HG02571 (cell line): ENCODE data around the gene RAPGEFL1.
"Not testable (repeated sequence)": the region's sequence is repeated elsewhere in the genome, so short reads cannot be mapped to it uniquely, and the experiment has no call there.

Experiments
- ATAC-seq: cut with Tn5 transposase; IDR thresholded peaks from one replicate; pipeline ENCODE4 v1.9.1; 2021; ENCODE audit warnings: mild to moderate bottlenecking, moderate library complexity; ENCODE audit not compliant: unreplicated experiment

RAPGEFL1 gene, protein sequence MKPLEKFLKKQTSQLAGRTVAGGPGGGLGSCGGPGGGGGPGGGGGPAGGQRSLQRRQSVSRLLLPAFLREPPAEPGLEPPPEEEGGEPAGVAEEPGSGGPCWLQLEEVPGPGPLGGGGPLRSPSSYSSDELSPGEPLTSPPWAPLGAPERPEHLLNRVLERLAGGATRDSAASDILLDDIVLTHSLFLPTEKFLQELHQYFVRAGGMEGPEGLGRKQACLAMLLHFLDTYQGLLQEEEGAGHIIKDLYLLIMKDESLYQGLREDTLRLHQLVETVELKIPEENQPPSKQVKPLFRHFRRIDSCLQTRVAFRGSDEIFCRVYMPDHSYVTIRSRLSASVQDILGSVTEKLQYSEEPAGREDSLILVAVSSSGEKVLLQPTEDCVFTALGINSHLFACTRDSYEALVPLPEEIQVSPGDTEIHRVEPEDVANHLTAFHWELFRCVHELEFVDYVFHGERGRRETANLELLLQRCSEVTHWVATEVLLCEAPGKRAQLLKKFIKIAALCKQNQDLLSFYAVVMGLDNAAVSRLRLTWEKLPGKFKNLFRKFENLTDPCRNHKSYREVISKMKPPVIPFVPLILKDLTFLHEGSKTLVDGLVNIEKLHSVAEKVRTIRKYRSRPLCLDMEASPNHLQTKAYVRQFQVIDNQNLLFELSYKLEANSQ

GRCh38 chr17:40177275-40177874 lies at the start of gene RAPGEFL1:
RAPGEFL1 (plus strand) TSS chr17:40177470; CDS start chr17:40177862, 392 bp downstream.
- peak; percentile 75 for ATAC-seq

DNA sequence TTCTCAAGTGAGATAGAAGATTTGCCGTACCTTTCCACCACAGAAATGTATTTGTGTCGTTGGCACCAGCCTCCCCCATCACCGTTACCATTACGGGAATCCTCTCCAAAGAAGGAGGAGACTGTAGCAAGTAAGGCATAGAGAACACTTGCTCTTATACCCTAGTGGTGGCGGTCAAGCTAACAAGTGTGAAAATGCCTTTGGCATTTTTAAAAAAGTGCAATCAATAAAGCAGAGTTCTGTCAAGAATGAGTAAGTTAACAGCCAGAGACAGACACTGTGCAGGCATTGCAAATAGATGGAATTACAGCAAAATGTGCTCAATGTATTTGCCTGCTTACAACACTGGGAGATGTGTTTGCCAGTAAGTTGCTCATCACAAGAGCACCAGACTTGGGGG lies 47.8 kb upstream of the RAPGEFL1 start:
- no peak for ATAC-seq

- ATAC-seq: no peak
These were observed 46.8 kb upstream of the RAPGEFL1 start for GRCh38 chr17:40130352-40131042.

DNA sequence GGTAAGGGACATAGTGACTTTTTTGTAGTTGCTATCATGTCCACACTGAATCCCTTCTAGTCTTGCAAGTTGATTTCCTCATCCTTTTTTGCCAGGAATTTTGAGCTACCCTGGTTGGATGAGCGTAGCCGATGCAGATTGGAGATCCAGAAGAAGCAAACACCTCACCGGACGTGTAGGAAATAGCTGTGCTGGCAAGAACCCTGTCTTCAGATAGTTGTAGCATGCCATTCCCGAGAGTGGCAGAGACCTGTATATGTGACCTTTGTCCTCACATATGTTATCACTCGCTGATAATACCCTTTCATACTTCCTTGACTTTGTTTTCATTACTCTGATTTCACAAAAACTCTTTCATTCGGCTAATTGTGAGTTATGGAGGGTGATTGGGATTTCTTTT lies 43.1 kb upstream of the RAPGEFL1 start:
- no peak for ATAC-seq

DNA sequence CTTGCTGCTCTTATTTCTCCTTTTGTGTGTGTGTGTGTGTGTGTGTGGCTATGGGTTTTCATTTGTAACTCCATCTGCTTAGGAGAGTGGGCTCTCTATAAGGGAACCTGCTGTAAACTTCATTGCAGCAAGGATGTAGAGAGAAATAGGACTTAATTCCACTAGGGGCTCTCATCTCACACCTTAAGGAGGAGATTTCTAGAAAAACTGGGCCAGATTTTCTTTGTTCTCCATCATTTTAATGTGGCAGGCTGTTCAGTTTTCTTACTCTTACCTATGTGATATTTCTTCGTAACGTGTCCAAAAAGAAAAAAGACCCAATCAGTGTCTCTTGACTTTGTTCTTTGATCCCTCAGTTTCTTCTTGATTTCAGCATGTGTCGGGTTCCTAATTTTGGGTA lies 41.5 kb upstream of the RAPGEFL1 start:
- no peak for ATAC-seq

- ATAC-seq: no peak
These were observed 37.7 kb upstream of the RAPGEFL1 start for GRCh38 chr17:40139566-40140058.

- ATAC-seq: not testable (repeated sequence)
These were observed 34.1 kb upstream of the RAPGEFL1 start for GRCh38 chr17:40143166-40143565.

- ATAC-seq: no peak
These were observed 31.8 kb upstream of the RAPGEFL1 start for GRCh38 chr17:40145476-40145875.

DNA sequence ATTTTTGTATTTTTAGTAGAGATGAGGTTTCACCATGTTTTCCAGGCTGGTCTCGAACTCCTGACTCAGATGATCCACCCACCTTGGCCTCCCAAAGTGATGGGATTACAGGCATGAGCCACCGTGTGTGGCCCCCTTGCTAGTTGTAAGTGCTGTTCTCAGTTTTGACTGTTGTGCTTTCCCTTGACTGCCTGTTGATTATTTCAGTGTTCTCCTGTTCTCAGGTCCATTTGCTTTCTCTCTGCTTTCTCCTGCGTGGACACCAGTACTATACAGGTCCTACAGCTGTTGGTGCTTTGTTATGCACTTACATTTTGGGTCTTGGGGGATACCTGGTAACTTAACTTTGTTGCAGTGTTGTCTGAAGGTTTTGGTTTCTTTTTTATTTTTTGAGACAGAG lies 28.7 kb upstream of the RAPGEFL1 start:
- no peak for ATAC-seq

DNA sequence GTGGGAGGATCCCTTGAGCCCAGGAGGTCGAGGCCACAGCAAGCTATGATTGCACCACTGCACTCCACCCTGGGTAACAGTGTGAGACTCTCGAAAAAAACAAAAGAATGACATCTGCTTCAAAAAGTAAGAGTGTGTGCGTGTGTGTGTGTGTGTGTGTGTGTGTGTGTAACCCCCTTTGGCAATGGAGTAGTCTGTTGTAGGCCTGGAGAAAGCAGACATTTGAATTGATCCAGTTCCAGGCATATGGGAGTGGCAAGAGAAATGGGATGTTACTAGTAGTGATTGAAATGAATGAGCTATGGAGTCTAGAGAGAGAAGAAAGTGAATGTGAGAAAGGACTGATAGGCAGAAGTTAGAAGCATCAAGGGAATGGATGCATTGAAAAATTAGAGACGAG lies 27.0 kb upstream of the RAPGEFL1 start:
- ATAC-seq: no peak

- ATAC-seq: no peak
These were observed 25.8 kb upstream of the RAPGEFL1 start for GRCh38 chr17:40151414-40151963.

DNA sequence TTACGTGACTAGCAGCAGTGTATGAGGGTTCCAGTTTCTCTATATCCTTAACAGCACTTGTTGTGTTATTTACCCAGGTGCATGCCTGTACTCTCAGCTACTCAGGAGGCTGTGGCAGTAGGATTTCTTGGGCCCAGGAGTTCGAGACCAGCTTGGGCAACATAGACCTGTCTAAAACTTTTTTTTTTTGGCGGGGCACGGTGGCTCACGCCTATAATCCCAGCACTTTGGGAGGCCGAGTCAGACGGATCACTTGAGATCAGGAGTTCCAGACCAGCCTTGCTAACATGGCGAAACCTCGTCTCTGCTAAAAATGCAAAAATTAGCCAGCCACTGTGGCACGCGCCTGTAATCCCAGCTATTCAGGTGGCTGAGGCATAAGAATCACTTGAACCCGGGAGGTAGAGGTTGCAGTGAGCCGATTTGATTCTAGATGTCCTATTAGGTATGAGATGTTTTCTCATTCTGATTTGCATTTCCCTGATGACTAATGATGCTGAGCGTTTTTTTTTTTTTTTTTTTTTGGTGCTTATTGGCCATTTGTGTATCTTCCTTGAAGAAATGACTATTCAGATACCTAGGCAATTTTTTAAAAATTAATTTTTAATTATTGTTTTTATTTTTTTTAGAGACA lies 23.6 kb upstream of the RAPGEFL1 start:
- peak; percentile 61 for ATAC-seq

DNA sequence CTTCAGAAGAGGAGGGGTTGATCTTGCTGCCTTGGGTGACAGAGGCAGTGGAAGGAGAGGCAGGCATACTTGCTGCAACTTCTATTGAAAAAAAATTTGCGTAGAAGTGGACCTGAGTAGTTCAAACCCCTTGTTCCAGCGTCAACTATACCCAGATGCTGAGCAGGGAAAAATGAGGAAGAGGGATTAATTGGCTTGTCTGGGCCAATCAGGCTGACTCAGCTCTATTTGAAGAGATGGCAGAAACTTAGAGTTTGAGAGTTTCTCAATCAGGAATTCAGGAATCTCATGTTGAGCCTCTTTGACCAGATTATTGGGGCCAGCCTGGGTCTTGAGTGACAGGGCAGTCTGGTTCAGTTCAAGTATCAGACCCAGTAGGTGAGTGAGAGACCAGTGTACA lies 19.3 kb upstream of the RAPGEFL1 start:
- ATAC-seq: no peak

- ATAC-seq: no peak
These were observed 18.7 kb upstream of the RAPGEFL1 start for GRCh38 chr17:40158438-40159013.

DNA sequence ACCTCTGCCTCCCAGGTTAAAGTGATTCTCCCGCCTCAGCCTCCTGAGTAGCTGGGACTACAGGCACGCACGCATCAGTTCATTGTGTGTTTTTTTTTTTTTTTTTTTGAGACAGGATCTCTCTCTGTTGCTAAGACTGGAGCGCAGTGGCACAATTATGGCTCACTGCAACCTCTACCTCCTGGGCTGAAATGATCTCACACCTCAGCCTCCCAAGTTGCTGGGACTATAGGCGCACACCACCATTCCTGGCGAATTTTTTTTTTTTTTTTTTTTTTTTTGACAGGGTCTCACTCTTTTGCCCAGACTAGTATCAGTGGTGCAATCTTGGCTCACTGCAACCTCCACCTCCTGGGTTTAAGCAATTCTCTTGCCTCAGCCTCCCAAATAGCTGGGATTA lies 17.8 kb upstream of the RAPGEFL1 start:
- no peak for ATAC-seq

DNA sequence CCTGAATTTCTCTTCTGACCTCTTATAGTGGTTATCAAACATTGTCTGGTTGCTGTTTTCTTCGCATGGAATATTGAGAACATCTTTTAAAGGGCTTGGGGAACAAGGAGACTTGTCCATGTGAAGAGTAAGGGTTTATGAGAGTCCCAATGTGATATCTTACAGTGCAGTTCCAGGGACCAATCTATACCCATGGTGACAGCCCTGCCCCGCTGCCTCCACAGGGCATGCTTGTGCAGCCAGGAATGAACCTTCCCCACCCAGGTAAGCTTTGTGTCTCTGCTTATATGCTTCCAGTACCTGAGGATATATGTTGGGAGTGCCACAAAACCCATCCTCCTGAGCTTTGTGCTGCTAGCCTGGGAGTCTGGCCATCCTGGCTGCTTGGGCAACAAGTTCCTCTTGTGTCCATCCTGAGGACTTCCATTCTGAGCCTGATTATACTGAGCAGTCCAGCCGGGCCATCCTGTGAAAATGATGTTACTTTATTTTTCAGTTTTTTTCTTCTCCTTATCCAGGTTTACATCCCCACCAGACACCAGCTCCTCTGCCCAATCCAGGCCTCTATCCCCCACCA lies 9.5 kb upstream of the RAPGEFL1 start:
- no peak for ATAC-seq

GRCh38 chr17:40168262-40168832 lies 8.9 kb upstream of the RAPGEFL1 start:
- no peak for ATAC-seq

DNA sequence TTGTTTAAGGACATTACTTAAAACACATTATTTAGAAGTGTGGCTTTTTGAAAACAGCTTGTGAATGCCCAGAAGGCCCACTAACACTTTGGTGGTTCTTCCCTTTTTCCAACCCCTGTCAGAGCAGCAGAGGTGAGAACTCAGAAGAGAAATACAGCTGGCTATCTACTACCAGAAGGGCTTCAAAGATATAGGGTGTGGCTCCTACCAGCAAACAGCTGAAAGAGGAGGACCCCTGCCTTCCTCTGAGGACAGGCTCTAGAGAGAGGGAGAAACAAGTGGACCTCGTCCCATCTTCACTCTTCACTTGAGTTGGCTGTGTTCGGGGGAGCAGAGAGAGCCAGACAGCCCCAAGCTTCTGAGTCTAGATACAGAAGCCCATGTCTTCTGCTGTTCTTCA lies 6.9 kb upstream of the RAPGEFL1 start:
- ATAC-seq: no peak

DNA sequence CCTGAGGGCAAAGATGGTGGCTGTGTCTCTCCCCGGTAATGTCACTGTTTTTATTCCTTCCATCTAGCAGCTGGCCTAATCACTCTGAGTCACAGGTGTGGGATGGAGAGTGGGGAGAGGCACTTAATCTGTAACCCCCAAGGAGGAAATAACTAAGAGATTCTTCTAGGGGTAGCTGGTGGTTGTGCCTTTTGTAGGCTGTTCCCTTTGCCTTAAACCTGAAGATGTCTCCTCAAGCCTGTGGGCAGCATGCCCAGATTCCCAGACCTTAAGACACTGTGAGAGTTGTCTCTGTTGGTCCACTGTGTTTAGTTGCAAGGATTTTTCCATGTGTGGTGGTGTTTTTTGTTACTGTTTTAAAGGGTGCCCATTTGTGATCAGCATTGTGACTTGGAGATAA lies 5.5 kb upstream of the RAPGEFL1 start:
- ATAC-seq: no peak
